ENCODE results near the gene CFAP43. TPM values are rescaled to one million over a fixed set of nuclear protein-coding genes. Genes with fewer than 3 reads are reported as not detected.

CFAP43 gene
- total and polyA plus RNA-seq, 10 of the 15 experiments (the other 5 are each of a cell fraction or from before 2014, with no cell fraction given) = 0.06 to 0.14 (median 0.10) TPM; not detected in 5

GRCh38 chr10:104099941-104100340, 132.2 kb downstream of the CFAP43 start:
- Histone ChIP-seq H3K9me3 (replicated peaks; ENCODE audit: control insufficient read depth, insufficient read depth, low read length) (no peaks in the 10 kb centered on the region; the same call in 1 of the 3 replicates), H3K27ac (ENCODE audit: control insufficient read depth, insufficient read depth) (no peak overlapping the region), H3K27me3 (replicated peaks in 1 of 2; ENCODE audit: control insufficient read depth in 2 of 2, insufficient read depth in 2 of 2, low read length in 1 of 2) (no peaks in the 10 kb centered on the region), H3K4me1 (ENCODE audit: control insufficient read depth, insufficient read depth, low read length) (no peaks in the 10 kb centered on the region), H4K20me1 (ENCODE audit: control insufficient read depth, insufficient read depth) (no peaks in the 10 kb centered on the region), H3K4me2 (ENCODE audit: control insufficient read depth, insufficient read depth) (no peak overlapping the region), H2AFZ (ENCODE audit: control insufficient read depth, low read depth, low read length) (no peak overlapping the region), H3K9ac (ENCODE audit: control insufficient read depth, insufficient read depth, low read length) (no peak overlapping the region), H3K36me3 (ENCODE audit: control insufficient read depth in 2 of 2, insufficient read depth in 2 of 2, low read length in 1 of 2) (no peaks in the 10 kb centered on the region), H3K79me2 (ENCODE audit: control insufficient read depth, insufficient read depth, low read length) (no peaks in the 10 kb centered on the region), H3K4me3 (no peak overlapping the region)
- TF ChIP-seq DPF2 (IDR thresholded peaks at IDR 0.05) (no peak), ZZZ3 (IDR thresholded peaks at IDR 0.05; ENCODE audit: control insufficient read depth, insufficient read length, low read depth) (no peak), POLR2AphosphoS5 (IDR thresholded peaks at IDR 0.05; ENCODE audit: low read length) (no peak), SKIL (IDR thresholded peaks at IDR 0.05; ENCODE audit: low read depth, poor library complexity, severe bottlenecking) (no peak), LARP7 (IDR thresholded peaks at IDR 0.05) (no peak), RB1 (IDR thresholded peaks at IDR 0.05; ENCODE audit: borderline replicate concordance) (no peak), NFXL1 (IDR thresholded peaks at IDR 0.05; ENCODE audit: borderline replicate concordance) (no peak)
- ATAC-seq (no peak), FAIRE-seq (no peak), DNase-seq (ENCODE audit: low read depth, low spot score) (no peak)
- no TSS peak for BruUV-seq (replicated peaks)
- SMC1A ChIA-PET (ENCODE audit: uncharacterized antibody, unreplicated experiment) = interaction anchor here (1.0 to 2.2 kb wide), 8 partner anchors 10 to 212 kb away, joined by 3 to 10 read pairs (median 3); partner anchors contain the start of gene SFR1
- RAD21 ChIA-PET (ENCODE audit: unreplicated experiment) = interaction anchor here (0.8 kb wide), 1 partner anchor 10 kb away, joined by 3 read pairs; no protein-coding TSS in a partner anchor
- POLR2A ChIA-PET = interaction anchor here (0.5 to 1.0 kb wide), 2 partner anchors 22 to 1648 kb away, joined by 3 read pairs; partner anchors contain the start of gene SFR1
- intact Hi-C loops (cut with micrococcal nuclease; ENCODE audit: unreplicated experiment) (no loop called here), in situ Hi-C loops (cut with MboI) (no loop called here)
- CTCF ChIA-PET = interaction anchor here (0.7 to 1.7 kb wide), 6 partner anchors 10 to 212 kb away, joined by 3 to 7 read pairs (median 4); partner anchors contain the start of gene SFR1

All from GM12878 (cell line).